H4 (cell line): ENCODE measurements around the gene NTNG2. TPM values are rescaled to one million over a fixed set of nuclear protein-coding genes. Genes with fewer than 3 reads are reported as not detected.
"Not testable (repeated sequence)": the region's sequence is repeated elsewhere in the genome, so short reads cannot be mapped to it uniquely, and the experiment has no call there.

ENCODE experiments used
- DNase-seq: peaks from one replicate; pipeline ENCODE4 v3.0.0-alpha.2; 2015; ENCODE audit warnings: low spot score
- total RNA-seq: library from RNA; depleted of rRNA; stranded (reverse); fragments of >200 nt; shearing (Covaris generic); gene quantifications from 2 replicates; pipeline ENCODE4 v1.2.3, GENCODE V29; 2014; rRNA removed

Gene NTNG2
- 0.95 and 1.7 TPM in 2 replicates for total RNA-seq

GRCh38 chr9:132161743-132162184 is at the start of gene NTNG2:
TSS of gene NTNG2 (plus strand) at chr9:132162058. CDS start at chr9:132166832, 4,774 bp downstream.
- no peak for DNase-seq

- peak; percentile 48 for DNase-seq
These were observed 47.7 kb upstream of the NTNG2 start for GRCh38 chr9:132114102-132114707.

- no peak for DNase-seq
These were observed 45.3 kb upstream of the NTNG2 start for GRCh38 chr9:132116583-132116982.

- no peak for DNase-seq
These were observed 44.2 kb upstream of the NTNG2 start for GRCh38 chr9:132117694-132118093.

GRCh38 chr9:132121021-132121420 is 40.8 kb upstream of the NTNG2 start:
- no peak for DNase-seq

GRCh38 chr9:132124800-132125199 is 37.1 kb upstream of the NTNG2 start:
- no peak for DNase-seq

GRCh38 chr9:132125361-132125760 is 36.5 kb upstream of the NTNG2 start:
- no peak for DNase-seq

GRCh38 chr9:132125944-132126679 is 35.7 kb upstream of the NTNG2 start:
- DNase-seq = no peak

GRCh38 chr9:132126680-132127236 is 35.1 kb upstream of the NTNG2 start:
- DNase-seq = no peak

- no peak for DNase-seq
These were observed 33.8 kb upstream of the NTNG2 start for GRCh38 chr9:132127888-132128534.

- no peak for DNase-seq
These were observed 32.3 kb upstream of the NTNG2 start for GRCh38 chr9:132129535-132129934.

- not testable (repeated sequence) for DNase-seq
These were observed 27.8 kb upstream of the NTNG2 start for GRCh38 chr9:132134085-132134484.

- DNase-seq = no peak
These were observed 26.4 kb upstream of the NTNG2 start for GRCh38 chr9:132135456-132135855.

GRCh38 chr9:132136151-132136780 is 25.6 kb upstream of the NTNG2 start:
- DNase-seq = no peak

- DNase-seq = peak; percentile 23
These were observed 20.4 kb upstream of the NTNG2 start for GRCh38 chr9:132141344-132141947.

GRCh38 chr9:132141948-132142594 is 19.8 kb upstream of the NTNG2 start:
- peak; percentile 37 for DNase-seq

GRCh38 chr9:132142924-132143323 is 18.9 kb upstream of the NTNG2 start:
- DNase-seq = no peak

- no peak for DNase-seq
These were observed 18.5 kb upstream of the NTNG2 start for GRCh38 chr9:132143359-132143758.

GRCh38 chr9:132144708-132145365 is 17.0 kb upstream of the NTNG2 start:
- DNase-seq = no peak

GRCh38 chr9:132146039-132146438 is 15.8 kb upstream of the NTNG2 start:
- DNase-seq = no peak

- DNase-seq = no peak
These were observed 15.3 kb upstream of the NTNG2 start for GRCh38 chr9:132146575-132146974.
